Stimulated activated CD8-positive, alpha-beta memory T cell treated with anti-CD3 and anti-CD28 coated beads, Interleukin-4, amount 100 ng/mL, for 24 hours (primary cell): Measurements from ENCODE around the gene UBE2M.
"Not testable (repeated sequence)": the region's sequence is repeated elsewhere in the genome, so short reads cannot be mapped to it uniquely, and the experiment has no call there.

ENCODE experiments used
- DNase-seq: peaks from one replicate; pipeline ENCODE4 v3.0.0-alpha.2; 2020; ENCODE audit warnings: low read depth

The UBE2M gene

GRCh38 chr19:58513213-58513693 is 45.2 kb downstream of the UBE2M start:
- DNase-seq, result no peak

- DNase-seq, result no peak
Measured at GRCh38 chr19:58511353-58512208, 46.8 kb downstream of the UBE2M start, which contains the start of gene SLC27A5. Gene SLC27A5, minus strand, starts transcription at chr19:58511992. Its CDS starts 37 bp downstream, at chr19:58511955.

DNA sequence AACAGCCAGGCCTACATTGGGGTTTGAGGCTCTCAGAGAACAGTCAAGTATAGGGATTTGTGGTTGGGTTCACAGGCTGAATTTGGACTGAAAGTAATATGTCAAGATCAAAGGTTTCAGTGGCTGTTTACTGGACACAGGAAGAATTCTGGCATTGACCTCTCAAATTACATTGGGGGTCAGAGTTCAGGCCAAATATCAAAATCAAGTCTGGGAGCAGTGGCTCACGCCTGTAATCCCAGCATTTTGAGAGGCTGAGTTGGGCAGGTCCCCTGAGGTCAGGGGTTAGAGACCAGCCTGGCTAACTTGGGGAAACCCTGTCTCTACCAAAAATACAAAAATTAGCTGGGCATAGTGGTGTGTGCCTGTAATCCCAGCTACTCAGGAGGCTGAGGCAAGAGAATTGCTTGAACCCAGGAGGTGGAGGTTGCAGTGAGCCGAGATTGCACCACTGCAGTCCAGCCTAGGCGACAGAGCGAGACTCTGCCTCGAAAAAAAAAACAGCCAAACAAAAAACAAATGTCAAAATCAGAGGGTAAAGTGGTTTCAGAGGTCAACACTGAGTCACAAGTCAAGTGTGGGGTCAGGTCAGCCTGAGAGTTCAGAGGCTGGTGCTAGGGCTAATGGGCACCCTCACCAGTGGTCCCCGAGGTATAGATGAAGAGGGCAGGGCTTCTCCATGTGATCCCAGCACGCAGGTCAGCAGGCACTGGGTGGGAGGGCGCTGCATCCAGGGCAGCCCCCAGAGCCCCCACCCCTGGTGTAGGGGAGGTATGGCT is 48.1 kb downstream of the UBE2M start:
- no peak for DNase-seq

DNA sequence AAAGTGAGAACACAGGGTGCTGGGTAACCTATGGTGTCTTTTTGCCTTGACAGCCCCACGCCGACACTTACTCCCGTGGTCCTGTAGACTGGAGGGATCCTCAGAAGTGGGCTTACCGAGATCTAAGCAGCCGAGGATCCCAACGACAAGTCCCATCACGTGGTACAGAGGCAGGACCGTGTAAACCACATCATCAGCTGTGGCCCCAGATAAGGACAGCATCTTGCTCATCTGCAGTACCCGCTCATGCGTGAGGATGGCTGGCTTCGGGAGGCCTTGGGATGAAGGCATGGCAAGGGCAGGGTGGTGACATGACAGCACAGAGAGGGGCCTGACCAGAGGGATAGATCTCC is 48.7 kb downstream of the UBE2M start:
- no peak for DNase-seq

- not testable (repeated sequence) for DNase-seq
Measured at GRCh38 chr19:58507602-58508223, 50.7 kb downstream of the UBE2M start.
